ENCODE measurements around the gene POLH. TPM values are rescaled to one million over a fixed set of nuclear protein-coding genes. Genes with fewer than 3 reads are reported as not detected.

Gene POLH
- polyA plus RNA-seq, 1 of the 3 experiments (the other 2 are of a cell fraction) = 11.5 TPM

DNA sequence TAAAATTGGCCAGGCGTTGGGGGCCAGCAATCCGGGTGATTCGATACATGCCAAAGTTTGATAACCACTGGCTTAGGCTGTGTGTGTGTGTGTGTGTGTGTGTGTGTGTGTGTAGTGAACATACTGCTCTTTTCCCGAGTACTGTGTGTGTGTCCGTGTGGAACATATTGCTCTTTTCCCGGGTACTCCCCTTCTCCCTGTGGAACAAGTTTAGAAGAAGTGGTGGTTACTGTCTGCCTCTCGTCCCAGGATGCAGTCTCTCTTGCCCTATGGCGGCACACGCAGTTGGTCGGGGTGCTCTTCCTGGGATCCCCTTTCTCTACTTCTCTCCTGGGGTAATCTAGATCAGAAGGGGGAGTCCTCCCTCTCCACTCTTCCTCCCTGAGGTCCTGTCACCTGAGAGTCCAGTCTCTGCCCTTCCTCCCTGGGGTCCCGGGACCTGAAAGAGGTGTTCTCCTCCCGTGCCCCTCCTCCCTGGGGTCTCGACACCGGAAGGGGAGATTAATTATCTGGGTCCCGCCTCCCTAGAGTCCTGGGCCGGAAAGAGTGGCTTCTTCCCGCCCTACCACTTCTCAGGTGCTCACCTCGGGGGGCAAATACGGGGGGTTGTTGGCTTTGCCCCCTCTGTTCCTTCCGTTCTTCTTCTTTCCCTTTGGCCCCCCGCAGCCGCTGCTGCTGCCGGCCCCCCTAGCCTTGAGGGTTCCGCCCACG, 52.6 kb downstream of the POLH start:
- H3K36me3 ChIP-seq (replicated peaks in 1 of 2; ENCODE audit: control insufficient read depth in 1 of 2, insufficient read depth in 2 of 2, low read length in 1 of 2) = peaks cover 27 to 31% of the 10 kb centered on the region in 2 experiments
- peak overlapping the region; percentile 94 for H3K9ac ChIP-seq
- CTCF ChIA-PET = interaction anchor here (2.3 to 2.8 kb wide), 2 partner anchors 20 to 39 kb away, joined by 8 to 11 read pairs; no protein-coding TSS in a partner anchor
- no peaks in the 10 kb centered on the region for H3K9me3 ChIP-seq
- TF ChIP-seq MXI1 (IDR thresholded peaks at IDR 0.05; ENCODE audit: low read depth, low read length) (peak; percentile 32; the same call in 1 of the 2 replicates), FOSL2 (IDR thresholded peaks at IDR 0.05; ENCODE audit: borderline replicate concordance, low read depth) (no peak), YY1 (IDR thresholded peaks at IDR 0.05; ENCODE audit: low read depth) (0 out of 2 replicates have a peak, but pooled peaks have one; percentile 26), TCF12 (IDR thresholded peaks at IDR 0.05) (no peak), TAF1 (IDR thresholded peaks at IDR 0.05; ENCODE audit: borderline replicate concordance, low read depth, low read length) (no peak), FOXJ3 (CRISPR knock-in tag; IDR thresholded peaks at IDR 0.05) (0 out of 2 replicates have a peak, but pooled peaks have one; percentile 0), GABPA (IDR thresholded peaks at IDR 0.05; ENCODE audit: low read depth) (peak; percentile 49), POLR2AphosphoS5 (IDR thresholded peaks at IDR 0.05; ENCODE audit: low read depth, low read length) (0 out of 2 replicates have a peak, but pooled peaks have one; percentile 5)
- TF ChIP-seq, protein P1, sequence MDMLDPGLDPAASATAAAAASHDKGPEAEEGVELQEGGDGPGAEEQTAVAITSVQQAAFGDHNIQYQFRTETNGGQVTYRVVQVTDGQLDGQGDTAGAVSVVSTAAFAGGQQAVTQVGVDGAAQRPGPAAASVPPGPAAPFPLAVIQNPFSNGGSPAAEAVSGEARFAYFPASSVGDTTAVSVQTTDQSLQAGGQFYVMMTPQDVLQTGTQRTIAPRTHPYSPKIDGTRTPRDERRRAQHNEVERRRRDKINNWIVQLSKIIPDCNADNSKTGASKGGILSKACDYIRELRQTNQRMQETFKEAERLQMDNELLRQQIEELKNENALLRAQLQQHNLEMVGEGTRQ (IDR thresholded peaks at IDR 0.05; ENCODE audit: borderline replicate concordance, low read depth, low read length) = no peak
- TF ChIP-seq, protein P2, sequence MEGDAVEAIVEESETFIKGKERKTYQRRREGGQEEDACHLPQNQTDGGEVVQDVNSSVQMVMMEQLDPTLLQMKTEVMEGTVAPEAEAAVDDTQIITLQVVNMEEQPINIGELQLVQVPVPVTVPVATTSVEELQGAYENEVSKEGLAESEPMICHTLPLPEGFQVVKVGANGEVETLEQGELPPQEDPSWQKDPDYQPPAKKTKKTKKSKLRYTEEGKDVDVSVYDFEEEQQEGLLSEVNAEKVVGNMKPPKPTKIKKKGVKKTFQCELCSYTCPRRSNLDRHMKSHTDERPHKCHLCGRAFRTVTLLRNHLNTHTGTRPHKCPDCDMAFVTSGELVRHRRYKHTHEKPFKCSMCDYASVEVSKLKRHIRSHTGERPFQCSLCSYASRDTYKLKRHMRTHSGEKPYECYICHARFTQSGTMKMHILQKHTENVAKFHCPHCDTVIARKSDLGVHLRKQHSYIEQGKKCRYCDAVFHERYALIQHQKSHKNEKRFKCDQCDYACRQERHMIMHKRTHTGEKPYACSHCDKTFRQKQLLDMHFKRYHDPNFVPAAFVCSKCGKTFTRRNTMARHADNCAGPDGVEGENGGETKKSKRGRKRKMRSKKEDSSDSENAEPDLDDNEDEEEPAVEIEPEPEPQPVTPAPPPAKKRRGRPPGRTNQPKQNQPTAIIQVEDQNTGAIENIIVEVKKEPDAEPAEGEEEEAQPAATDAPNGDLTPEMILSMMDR (IDR thresholded peaks at IDR 0.05) = no peak
- WGBS (ENCODE audit: low lambda C conversion rate) = 2% methylated on average over 22 of the region's 25 CpGs
- POLR2A ChIA-PET = interaction anchor here (0.7 to 1.9 kb wide), 9 partner anchors 9 to 454 kb away, joined by 3 to 15 read pairs (median 5); partner anchors contain the start of gene XPO5
- peak; percentile 82 for DNase-seq
- H2AFZ ChIP-seq (ENCODE audit: low read depth) = no peak overlapping the region; the same call in 1 of the 2 replicates
- peak overlapping the region; percentile 82 to 85 for H3K27ac ChIP-seq (ENCODE audit: low read depth in 2 of 2, low read length in 1 of 2)
- H4K20me1 ChIP-seq (ENCODE audit: insufficient read depth) = no peaks in the 10 kb centered on the region
- peak overlapping the region; percentile 88 for H3K4me2 ChIP-seq
- peaks cover 13% of the 10 kb centered on the region for H3F3A ChIP-seq (replicated peaks; ENCODE audit: insufficient read depth)
- H3K9me2 ChIP-seq = no peaks in the 10 kb centered on the region
- H3K4me1 ChIP-seq (ENCODE audit: control insufficient read depth in 1 of 2, insufficient read depth in 2 of 2, low read depth in 1 of 2, low read length in 1 of 2) = peaks cover 5 to 21% of the 10 kb centered on the region in 2 experiments
- no peaks in the 10 kb centered on the region for H3K27me3 ChIP-seq (ENCODE audit: insufficient read depth)
- peak overlapping the region; percentile 71 to 93 for H3K4me3 ChIP-seq (ENCODE audit: low read depth in 2 of 2, low read length in 1 of 2)
- peaks cover 36% of the 10 kb centered on the region for H3K79me2 ChIP-seq (ENCODE audit: insufficient read depth)

DNA sequence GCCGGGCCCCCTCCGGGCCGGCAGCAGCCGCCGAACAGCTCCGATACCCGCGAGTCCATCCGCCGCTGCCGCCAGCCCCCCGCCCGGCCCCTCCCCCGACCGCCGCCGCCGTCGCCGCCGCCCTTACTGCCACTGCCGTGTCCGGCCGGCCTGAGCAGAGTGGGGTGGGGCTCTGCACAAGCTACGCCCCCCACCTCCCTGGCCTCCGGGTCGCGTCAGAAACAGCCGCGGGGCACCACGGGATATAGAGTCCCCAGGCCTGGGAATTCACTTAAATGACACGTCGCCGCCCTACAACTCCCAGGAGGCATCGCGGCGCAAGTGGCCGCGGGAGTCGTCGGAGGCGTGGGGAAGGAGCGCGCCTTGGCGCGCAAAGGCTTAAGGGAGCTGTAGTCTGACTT, 53.1 kb downstream of the POLH start, which contains the start of gene GTPBP2:
TSS of gene GTPBP2 (minus strand) at position 161 of the 401 bp plus-strand sequence. CDS start at position 59, 102 bp downstream.
- CTCF ChIA-PET = interaction anchor here (2.3 to 2.8 kb wide), 2 partner anchors 20 to 39 kb away, joined by 8 to 11 read pairs; no protein-coding TSS in a partner anchor
- TF ChIP-seq MEF2A (IDR thresholded peaks at IDR 0.05; ENCODE audit: borderline replicate concordance, low read depth) (no peak), JUND (IDR thresholded peaks at IDR 0.05) (no peak), TAF1 (IDR thresholded peaks at IDR 0.05; ENCODE audit: borderline replicate concordance, low read depth, low read length) (peak; percentile 66; the same call in 1 of the 2 replicates), EP300 (IDR thresholded peaks at IDR 0.05; ENCODE audit: borderline replicate concordance in 1 of 2, low read depth in 1 of 2, low read length in 1 of 2) (no peak), FOXJ3 (CRISPR knock-in tag; IDR thresholded peaks at IDR 0.05) (no peak), GATA2 (CRISPR knock-in tag; IDR thresholded peaks at IDR 0.05) (no peak), RXRA (IDR thresholded peaks at IDR 0.05; ENCODE audit: borderline replicate concordance, low read depth) (no peak), RFX5 (IDR thresholded peaks at IDR 0.05; ENCODE audit: low read length) (no peak)
- TF ChIP-seq, protein P3, sequence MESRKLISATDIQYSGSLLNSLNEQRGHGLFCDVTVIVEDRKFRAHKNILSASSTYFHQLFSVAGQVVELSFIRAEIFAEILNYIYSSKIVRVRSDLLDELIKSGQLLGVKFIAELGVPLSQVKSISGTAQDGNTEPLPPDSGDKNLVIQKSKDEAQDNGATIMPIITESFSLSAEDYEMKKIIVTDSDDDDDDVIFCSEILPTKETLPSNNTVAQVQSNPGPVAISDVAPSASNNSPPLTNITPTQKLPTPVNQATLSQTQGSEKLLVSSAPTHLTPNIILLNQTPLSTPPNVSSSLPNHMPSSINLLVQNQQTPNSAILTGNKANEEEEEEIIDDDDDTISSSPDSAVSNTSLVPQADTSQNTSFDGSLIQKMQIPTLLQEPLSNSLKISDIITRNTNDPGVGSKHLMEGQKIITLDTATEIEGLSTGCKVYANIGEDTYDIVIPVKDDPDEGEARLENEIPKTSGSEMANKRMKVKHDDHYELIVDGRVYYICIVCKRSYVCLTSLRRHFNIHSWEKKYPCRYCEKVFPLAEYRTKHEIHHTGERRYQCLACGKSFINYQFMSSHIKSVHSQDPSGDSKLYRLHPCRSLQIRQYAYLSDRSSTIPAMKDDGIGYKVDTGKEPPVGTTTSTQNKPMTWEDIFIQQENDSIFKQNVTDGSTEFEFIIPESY (IDR thresholded peaks at IDR 0.05; ENCODE audit: borderline replicate concordance, low read depth) = peak; percentile 89

More for the DNA sequence above, 53.1 kb downstream of the POLH start, which contains the start of gene GTPBP2:
- Histone ChIP-seq H3K79me2 (ENCODE audit: insufficient read depth) (peaks cover 35% of the 10 kb centered on the region), H4K20me1 (ENCODE audit: insufficient read depth) (no peaks in the 10 kb centered on the region), H3K4me1 (ENCODE audit: control insufficient read depth in 1 of 2, insufficient read depth in 2 of 2, low read depth in 1 of 2, low read length in 1 of 2) (peaks cover 5 to 21% of the 10 kb centered on the region in 2 experiments), H3K9me3 (no peaks in the 10 kb centered on the region), H3K9ac (peak within 1 kb of the TSS; percentile 94), H3K36me3 (replicated peaks in 1 of 2; ENCODE audit: control insufficient read depth in 1 of 2, insufficient read depth in 2 of 2, low read length in 1 of 2) (peaks cover 22 to 27% of the 10 kb centered on the region in 2 experiments), H2AFZ (ENCODE audit: low read depth) (peak within 1 kb of the TSS; percentile 58), H3K9me2 (no peaks in the 10 kb centered on the region), H3K27me3 (ENCODE audit: insufficient read depth) (no peaks in the 10 kb centered on the region), H3K4me3 (ENCODE audit: low read depth in 2 of 2, low read length in 1 of 2) (peak within 1 kb of the TSS; percentile 71 to 93), H3F3A (replicated peaks; ENCODE audit: insufficient read depth) (peaks cover 13% of the 10 kb centered on the region), H3K4me2 (peak within 1 kb of the TSS; percentile 96), H3K27ac (ENCODE audit: low read depth in 2 of 2, low read length in 1 of 2) (peak within 1 kb of the TSS; percentile 92 to 95)
- peak; percentile 97 for DNase-seq
- 3% methylated on average over 7 of the region's 46 CpGs for WGBS (ENCODE audit: low lambda C conversion rate)
- POLR2A ChIA-PET = interaction anchor here (0.6 to 1.9 kb wide), 14 partner anchors 9 to 454 kb away, joined by 3 to 15 read pairs (median 6); partner anchors contain the start of genes VEGFA and XPO5

All from SK-N-SH (cell line).